Fibroblast of skin of left biceps (primary cell): ENCODE results near the gene BMP6.

Experiments used
- DNase-seq, 2 experiments: peaks; one replicate each; pipeline ENCODE4 v3.0.0-alpha.2; 2013; ENCODE audit warnings: low read depth in 2 of 2

Gene BMP6

GRCh38 chr6:7747433-7747832, 21.5 kb downstream of the BMP6 start:
- no peak for DNase-seq

GRCh38 chr6:7747901-7748504, 22.1 kb downstream of the BMP6 start:
- DNase-seq, result no peak

GRCh38 chr6:7749478-7749877, 23.6 kb downstream of the BMP6 start:
- no peak for DNase-seq

GRCh38 chr6:7750197-7750596, 24.3 kb downstream of the BMP6 start:
- DNase-seq, result no peak

- DNase-seq, result peak; percentile 85 to 89
Measured at GRCh38 chr6:7758456-7758855, 32.6 kb downstream of the BMP6 start.

- no peak for DNase-seq
Measured at GRCh38 chr6:7759320-7759719, 33.4 kb downstream of the BMP6 start.

- DNase-seq, result no peak
Measured at GRCh38 chr6:7761051-7761450, 35.2 kb downstream of the BMP6 start.

GRCh38 chr6:7762760-7763159, 36.9 kb downstream of the BMP6 start:
- DNase-seq, result no peak

- DNase-seq, result no peak
Measured at GRCh38 chr6:7763881-7764280, 38.0 kb downstream of the BMP6 start.

- no peak for DNase-seq
Measured at GRCh38 chr6:7765575-7766325, 39.9 kb downstream of the BMP6 start.

- no peak for DNase-seq
Measured at GRCh38 chr6:7769702-7770101, 43.8 kb downstream of the BMP6 start.

GRCh38 chr6:7770111-7770510, 44.2 kb downstream of the BMP6 start:
- peak in 1 of 2 experiments; percentile 18 for DNase-seq

- DNase-seq, result no peak
Measured at GRCh38 chr6:7770601-7771000, 44.7 kb downstream of the BMP6 start.

- no peak for DNase-seq
Measured at GRCh38 chr6:7773322-7773721, 47.4 kb downstream of the BMP6 start.

- no peak for DNase-seq
Measured at GRCh38 chr6:7773914-7774313, 48.0 kb downstream of the BMP6 start.

- no peak for DNase-seq
Measured at GRCh38 chr6:7776509-7776908, 50.6 kb downstream of the BMP6 start.

GRCh38 chr6:7777074-7777473, 51.2 kb downstream of the BMP6 start:
- no peak for DNase-seq

- no peak for DNase-seq
Measured at GRCh38 chr6:7781240-7781639, 55.3 kb downstream of the BMP6 start.

GRCh38 chr6:7784248-7784647, 58.3 kb downstream of the BMP6 start:
- no peak for DNase-seq

- no peak for DNase-seq
Measured at GRCh38 chr6:7784706-7785105, 58.8 kb downstream of the BMP6 start.

- no peak for DNase-seq
Measured at GRCh38 chr6:7785243-7786035, 59.5 kb downstream of the BMP6 start.

- DNase-seq, result no peak
Measured at GRCh38 chr6:7786214-7786661, 60.3 kb downstream of the BMP6 start.

- DNase-seq, result peak; percentile 96 to 97
Measured at GRCh38 chr6:7787137-7787608, 61.3 kb downstream of the BMP6 start.
